HG03103 (cell line): ENCODE data around the gene KRT3.

ENCODE experiments used
- ATAC-seq: cut with Tn5 transposase; IDR thresholded peaks from one replicate; pipeline ENCODE4 v1.9.1; 2021; ENCODE audit warnings: low read depth; ENCODE audit not compliant: unreplicated experiment

KRT3 gene

DNA sequence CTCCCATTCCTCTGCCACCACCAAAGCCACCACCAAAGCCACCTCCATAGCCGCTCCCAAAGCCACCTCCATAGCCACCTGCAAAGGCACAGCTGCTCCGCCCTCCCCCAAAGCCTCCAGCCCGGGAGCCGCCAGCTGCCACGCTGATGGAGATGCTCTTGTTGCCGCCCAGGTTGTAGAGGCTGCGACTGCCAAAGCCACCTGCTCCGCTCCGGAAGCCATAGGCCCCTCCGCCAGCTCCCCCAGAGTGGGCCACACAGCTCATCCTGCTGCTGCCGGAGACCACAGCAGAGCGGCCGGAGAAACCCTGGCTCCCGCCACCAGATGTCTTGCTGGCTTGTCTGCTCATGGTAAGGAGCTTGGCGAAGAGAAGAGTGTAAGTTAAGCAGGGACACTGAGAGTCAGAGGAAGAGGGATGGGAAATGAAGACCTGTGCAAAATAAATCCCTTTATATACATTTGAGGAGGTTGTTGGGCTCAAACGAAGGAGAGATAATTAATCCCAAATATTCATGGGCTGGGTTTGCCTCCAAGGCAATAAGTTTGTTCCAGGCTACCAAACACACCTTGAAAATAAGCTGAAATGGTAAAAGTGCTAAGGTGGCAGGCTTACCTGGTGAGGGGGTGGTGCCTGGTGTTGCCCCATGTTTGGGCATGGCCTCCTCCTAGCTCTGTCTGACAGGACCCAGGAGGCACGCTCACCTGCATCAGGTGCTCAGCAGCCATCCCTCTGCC, at the start of gene KRT3:
Gene KRT3, minus strand, starts transcription at position 424 of the 735 bp plus-strand sequence. Its CDS starts 75 bp downstream, at position 349.
- no peak for ATAC-seq

DNA sequence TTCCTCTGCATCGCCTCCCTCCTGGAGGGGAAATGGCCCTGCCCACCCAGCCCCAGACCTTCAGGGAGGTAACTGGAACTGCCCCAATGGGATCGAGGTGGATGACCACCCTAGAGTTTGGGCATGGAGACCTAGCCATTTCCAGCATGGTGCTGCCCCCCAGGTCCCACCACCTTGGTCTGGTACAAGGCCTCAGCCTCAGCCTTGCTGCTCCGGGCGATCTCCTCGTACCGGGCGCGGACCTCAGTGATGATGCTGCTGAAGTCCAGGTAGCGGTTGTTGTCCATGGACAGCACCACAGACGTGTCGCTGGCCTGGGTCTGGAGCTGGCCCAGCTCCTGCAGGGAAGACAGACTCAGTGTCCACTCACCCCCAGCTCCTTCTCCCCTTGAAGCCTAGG, 48.5 kb upstream of the KRT3 start:
- no peak for ATAC-seq

- no peak for ATAC-seq
These were observed 43.7 kb upstream of the KRT3 start for GRCh38 chr12:52839436-52840105.

GRCh38 chr12:52838609-52839435, 42.9 kb upstream of the KRT3 start:
- ATAC-seq = no peak

GRCh38 chr12:52837781-52838608, 42.1 kb upstream of the KRT3 start:
- ATAC-seq = no peak

DNA sequence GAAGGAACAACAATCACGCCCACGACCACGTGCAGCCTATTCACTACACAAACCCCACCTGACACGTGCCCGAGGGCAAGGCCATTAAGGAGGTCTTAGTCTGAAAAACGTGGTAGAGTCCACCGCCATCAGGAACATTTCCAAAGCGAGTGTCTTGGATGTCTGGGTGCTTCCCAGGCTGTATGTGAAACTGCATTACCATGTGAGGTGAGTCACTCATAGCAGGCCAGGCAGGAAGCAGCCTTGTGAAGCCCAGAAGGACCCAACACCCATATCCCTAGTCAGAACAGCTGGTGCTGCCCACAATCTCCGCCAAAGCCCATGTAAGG, 41.5 kb upstream of the KRT3 start:
- no peak for ATAC-seq

- no peak for ATAC-seq
These were observed 40.8 kb upstream of the KRT3 start for GRCh38 chr12:52836491-52837412.

DNA sequence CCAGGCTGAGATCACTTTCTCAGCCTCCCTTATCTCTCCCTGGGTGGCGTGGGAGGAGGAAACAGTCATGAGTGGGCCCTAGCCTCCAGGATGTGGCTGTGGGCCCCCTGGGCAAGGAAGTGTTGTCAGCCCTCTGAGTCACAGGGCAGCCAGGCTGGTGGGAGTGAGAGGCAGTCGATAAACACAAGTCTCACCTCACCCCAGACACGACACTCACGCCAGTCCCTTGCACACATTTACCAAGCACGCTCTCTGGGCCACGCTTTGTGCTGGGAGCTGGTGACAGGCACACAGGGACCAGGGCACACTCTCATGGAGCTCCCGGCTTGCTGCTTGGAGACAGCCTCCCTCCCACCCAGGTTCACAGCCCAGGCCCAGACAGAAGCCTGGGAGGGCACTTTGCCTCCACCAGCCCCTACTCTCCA, 40.1 kb upstream of the KRT3 start:
- no peak for ATAC-seq

DNA sequence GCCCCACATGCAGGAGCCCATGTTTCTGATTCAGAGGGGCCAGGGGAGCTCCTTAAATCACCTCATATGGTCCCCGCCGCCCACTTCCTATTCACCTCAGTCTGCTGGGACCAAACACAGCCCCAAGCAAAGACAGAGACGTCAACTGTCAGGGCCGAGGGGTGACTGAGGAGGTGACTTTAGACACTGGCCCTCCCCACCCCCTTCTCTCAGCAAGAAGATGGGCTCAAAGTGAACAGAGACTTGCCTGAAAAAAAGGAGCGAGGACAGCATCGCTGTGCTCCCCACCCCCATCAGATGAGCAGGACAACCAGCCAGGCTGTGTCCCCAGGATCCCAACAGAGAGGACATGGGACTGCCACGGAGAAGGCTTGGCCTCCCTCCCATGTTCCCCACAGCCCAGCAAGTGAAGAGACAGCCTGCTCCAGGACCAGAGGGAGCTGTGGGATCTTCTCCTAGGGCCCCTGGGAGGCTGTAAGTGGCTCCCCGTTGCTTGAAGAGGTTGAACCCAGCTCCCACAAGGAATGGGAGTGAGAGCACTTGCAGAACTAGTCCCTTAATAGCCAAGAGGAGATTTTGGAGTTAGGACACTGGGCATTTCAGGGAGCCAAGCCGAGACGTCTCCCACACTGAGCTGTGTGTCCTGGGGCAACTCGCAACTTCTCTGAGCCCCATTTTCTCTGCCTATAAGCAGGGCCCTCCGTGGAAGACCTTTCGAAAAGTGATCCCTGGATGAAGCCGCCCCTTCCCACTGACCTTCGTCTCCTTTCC, 39.5 kb upstream of the KRT3 start:
- ATAC-seq = no peak

GRCh38 chr12:52834727-52835001, 38.7 kb upstream of the KRT3 start:
- no peak for ATAC-seq

- no peak for ATAC-seq
These were observed 38.2 kb upstream of the KRT3 start, which contains the start of gene KRT79 for GRCh38 chr12:52833922-52834726. TSS of gene KRT79 (minus strand) at chr12:52834311. CDS start at chr12:52834260, 51 bp downstream.

DNA sequence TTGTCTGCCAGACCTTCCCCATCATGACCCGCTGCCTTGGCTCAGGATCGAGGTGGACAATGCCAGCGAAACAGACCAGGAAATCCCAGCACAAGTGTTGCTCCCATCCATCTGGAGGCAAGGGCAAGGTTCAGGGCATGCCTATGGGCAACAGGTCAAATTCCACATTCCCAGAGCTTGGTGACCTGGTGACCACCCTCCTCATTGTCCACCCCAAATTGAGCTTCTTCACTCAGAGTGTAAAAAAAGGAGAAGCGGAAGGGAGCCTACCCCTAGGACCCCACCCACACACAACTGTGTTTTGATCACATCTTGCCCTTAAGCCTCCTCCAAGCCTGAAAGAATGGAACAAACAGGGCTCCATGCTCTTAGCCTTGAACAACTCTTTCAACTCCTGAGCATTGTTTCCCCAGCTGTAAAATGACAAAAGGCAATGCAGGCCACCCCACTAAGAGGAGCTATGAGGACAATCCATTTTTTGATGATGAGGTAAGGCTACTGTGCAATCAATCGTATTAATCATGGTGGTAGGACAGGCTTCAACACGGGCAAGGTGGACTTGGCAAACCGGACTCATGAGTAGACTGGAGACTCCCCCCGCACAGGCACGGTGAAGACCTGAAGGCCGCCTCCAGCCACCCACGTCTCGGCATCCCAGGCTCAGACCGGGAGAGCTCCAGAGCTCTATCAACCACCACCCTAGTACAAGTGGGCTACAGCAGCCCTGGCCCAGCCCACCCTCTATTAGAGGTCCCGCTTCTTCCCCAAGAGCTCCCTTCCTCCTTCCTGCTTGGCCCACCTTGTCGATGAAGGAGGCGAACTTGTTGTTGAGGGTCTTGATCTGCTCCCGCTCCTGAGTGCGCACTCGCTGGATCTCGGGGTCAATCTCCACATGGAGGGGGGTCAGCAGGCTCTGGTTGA, 37.3 kb upstream of the KRT3 start:
- no peak for ATAC-seq

- no peak for ATAC-seq
These were observed 36.5 kb upstream of the KRT3 start for GRCh38 chr12:52832451-52832850.

GRCh38 chr12:52831251-52831650, 35.3 kb upstream of the KRT3 start:
- no peak for ATAC-seq

- no peak for ATAC-seq
These were observed 34.3 kb upstream of the KRT3 start for GRCh38 chr12:52829986-52830770.

DNA sequence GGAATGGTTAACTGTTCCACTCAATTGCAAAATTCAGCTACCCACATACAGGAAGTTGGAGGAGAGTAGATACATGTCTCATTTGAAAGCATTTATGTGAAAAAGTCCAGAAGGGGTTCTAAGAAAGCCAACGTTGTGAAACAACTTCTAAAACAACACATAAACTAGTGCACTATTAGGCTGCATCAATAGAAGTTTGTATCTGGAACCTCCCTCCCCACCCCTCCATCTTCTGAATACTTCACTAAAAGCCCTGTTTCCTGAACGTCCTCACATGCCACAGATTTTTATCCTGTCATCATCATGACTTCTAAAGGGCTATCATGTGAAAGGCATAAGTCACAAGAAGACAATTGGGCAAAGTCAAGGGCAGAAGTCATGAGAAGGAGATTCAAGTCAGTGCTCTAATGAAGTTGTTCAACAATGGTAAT, 32.7 kb upstream of the KRT3 start:
- ATAC-seq = no peak
